HG03196 (cell line): ENCODE measurements around the gene FURIN.
"Not testable (repeated sequence)": the region's sequence is repeated elsewhere in the genome, so short reads cannot be mapped to it uniquely, and the experiment has no call there.

Source experiments
- ATAC-seq: cut with Tn5 transposase; IDR thresholded peaks from one replicate; pipeline ENCODE4 v1.9.1; 2021; ENCODE audit not compliant: unreplicated experiment

FURIN gene

DNA sequence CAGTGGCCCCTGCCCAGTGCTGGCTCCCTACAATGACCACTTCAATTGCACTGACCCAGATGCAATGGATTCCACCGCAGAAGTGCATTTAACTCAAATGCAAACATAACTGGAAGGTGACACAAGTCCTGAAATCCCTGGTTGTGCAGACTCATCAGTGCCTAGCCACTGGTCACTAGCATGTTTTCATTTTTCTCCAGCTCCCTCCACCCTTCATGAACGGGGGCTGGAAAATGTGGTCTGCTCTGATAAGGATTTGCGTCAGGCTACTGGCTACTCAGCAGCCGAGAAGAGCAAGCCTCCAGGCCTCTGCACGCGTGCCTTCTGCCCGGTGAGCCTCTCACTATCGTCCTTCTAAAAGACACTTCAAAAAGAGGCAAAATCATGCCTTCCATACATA, 27.4 kb upstream of the FURIN start:
- ATAC-seq: no peak

DNA sequence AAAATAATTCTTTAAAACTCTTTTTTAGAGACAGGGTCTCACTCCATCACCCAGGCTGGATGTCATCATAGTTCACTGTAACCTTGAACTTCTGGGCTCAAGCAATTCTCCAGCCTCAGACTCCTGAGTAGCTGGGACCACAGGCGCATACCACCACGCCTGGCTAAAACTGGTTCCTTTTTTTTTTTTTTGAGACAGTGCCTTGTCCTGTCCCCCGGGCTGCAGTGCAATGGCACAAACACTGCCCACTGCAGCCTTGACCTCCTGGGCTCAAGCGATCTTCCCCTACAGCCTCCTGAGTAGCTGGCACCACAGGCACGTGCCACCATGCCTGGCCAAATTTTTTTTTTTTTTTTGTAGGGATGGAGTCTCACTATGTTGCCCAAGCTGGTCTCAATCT, 23.7 kb upstream of the FURIN start:
- no peak for ATAC-seq

DNA sequence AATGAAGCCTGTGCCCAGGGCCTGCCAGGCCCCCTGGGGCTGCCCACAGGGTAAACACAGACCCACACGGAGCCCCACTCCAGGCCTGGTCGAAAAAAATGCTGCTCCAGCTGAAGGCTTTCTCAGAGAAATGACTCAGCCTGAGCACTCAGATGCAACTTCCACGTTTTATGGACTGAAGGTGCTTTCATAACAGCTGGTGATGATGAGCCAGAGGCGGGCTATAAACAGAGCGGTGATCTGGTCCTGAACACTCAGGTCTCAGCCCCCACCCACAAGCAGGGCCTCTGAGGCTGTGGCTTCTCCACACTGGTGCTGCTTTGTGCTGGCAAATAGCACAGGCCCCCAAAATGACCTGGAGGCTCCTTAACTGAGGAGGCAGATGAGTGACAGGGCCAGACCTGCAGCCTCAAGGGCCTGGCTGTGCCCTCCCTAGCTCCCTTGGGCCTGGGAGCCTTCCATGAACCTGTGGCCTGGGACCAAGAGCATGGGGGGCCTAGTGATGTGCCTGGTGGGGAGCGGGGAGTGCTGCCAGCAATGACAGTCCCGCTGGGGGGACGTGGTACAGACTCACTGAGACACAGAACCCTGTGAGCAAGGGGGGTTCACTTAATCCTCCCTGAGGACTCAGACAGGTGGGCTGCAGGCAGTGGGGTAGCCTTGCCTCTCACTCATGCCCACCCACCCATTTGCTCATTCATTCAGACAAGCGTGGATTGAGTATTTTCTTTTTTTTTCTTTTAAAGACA, 23.0 kb upstream of the FURIN start:
- ATAC-seq: peak; percentile 78

DNA sequence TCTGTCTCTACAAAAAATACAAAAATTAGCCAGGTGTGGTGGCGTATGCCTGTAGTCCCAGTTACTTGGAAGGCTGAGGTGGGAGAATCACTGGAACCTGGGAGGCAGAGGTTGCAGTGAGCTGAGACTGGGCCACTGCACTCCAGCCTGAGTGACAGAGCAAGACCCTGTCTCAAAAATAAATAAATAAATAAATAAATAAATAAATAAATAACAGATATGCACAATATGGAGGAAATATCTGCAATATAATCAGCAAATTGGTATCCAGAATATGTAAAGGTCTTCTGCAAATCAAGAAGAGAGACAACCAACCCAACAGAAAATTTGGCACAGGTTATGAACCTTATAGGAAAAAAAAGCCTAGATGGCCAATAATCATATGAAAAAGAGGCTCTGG, 19.0 kb upstream of the FURIN start:
- not testable (repeated sequence) for ATAC-seq

DNA sequence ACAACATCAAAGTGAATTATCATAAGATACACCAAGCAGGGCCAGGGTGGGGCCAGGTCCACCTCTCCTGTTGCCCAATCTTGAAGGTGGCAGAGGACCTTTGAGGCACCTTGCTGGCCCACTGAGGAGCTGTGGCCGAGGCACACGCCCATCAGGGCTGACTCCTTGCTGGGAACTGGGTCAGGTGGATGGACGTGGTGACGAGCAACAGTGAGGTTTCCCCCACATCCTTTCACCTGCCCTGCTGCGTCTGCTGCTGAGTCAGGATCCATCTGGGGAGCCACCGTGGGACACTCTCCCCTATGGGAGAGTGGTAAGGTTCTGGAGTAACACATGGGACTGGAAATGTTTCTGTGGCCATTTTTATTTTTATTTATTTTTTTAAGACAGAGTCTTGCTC, 17.3 kb upstream of the FURIN start:
- ATAC-seq: no peak

DNA sequence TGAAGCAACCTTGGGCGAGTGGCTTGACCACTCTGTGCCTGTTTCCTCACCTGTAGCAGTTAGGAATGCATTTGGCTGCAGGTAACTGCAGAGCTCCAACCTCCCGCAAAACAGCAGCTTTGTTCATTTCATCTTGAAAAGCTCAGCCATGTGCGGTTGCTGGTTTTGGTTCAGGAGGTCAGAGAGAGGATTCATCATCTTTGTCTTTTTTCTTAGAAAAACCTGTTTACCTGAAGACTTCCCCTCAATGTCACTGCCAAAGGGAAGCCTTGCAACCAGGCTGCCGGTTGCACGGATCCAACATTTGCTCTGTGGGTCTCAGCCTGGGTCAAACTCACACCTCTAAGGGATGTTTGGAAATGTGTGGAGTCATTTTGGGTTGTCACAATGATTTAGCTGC, 16.4 kb upstream of the FURIN start:
- no peak for ATAC-seq

DNA sequence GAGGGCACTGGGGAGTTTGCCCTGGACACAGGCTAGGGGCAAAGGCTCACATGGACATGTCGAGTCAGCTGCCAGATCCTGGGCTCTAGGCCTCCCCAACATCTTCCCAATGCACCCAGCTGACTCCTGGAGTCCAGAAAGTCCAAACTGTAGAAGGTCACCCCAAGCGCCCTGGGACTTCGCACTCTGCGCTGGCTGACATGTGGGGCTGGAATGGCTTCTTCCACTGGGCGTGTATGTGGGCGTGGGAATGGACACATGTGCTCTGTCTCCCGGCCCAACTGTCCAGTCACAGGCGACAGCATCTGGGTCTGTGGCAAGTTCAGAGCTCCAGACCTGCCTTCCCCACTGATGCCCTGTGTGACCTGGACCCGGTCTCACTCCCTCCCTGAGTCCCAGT, 13.2 kb upstream of the FURIN start:
- no peak for ATAC-seq

DNA sequence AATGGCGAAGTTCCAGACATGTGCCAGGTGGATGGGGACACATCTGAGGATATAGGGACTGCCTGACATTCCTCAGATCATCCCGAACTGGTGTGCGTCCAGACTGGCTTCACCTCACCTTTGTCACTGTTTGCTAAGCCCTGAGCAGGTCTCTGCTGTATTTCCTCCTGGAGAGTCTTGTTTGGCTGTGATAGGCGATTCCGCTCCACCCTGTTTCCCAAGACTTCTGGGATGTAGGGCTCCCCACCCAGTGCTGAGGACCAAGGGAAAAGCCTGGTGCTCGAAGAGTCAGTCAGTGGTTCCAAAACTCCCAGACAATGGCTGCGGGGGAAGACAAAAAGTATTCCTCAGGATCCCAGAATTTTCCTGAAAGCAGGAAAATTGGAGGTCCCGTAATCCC, 11.1 kb upstream of the FURIN start:
- ATAC-seq: no peak

DNA sequence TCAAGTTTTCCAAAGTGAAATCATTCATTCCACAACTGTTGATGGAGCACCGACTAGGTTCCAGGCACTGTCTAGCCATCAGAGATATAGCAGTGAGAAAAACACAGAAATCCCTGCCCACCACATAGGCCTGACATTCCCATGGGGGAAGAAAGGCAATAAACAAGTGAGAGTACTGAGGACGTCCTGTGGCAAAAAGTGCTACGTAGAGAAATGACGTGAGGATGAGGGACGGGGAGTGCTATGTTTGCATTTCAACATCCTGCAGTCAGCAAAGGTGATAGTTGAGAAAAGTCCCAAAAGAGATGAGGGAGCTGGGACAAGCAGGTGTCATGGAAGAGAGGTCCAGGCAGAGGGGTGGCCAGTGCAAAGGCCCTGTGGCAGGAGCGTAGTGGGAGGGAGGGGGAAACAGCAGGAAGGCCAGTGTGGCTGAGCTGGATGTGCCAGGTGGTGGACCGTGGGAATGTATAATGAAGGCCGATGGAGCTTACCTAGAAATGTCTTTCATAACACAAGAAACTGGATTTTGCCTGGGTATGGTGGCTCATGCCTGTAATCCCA, 10.4 kb upstream of the FURIN start:
- ATAC-seq: no peak

DNA sequence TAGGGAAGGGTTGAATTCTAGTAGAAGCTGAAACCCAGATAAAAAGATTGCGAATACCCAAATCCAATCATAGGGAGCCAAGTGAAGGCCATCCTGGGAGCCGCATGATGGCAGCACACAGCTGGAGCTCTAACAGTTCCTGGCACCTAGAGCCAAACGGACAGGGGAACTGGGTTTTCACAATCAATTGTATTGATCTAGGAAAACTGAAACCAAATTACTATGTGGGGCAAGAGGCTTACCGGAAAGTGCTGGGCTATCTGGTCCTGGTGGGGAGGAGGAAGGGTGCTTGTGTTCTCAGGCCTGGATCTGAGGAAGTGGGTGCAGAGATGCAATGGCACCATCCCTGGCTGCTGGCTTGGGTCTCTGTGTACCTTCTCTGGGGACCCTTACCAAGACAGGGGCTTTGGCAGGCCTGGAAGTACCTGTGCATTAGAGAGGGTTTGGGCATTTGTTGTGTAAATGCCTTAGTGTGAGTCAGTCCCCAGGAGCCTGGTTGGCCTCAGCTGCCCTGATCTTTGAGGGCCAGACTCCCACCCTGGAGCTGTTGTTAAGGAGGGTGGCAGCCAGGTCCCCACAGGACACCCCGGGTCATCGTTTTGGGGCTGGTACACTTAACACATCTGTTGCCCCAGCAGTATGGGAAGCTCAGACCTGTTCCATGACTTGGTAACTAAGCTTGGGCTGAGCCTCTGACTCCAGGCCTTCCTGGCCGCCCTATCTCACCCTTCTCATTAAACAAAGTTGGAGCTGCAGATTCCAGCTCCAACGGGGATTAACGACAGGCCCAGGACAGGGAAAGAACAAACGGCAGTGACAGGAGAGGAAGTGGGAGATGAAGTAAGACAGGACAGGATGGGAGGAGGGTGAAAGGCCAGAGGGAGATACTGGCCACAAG, 8.9 kb upstream of the FURIN start:
- ATAC-seq: no peak

DNA sequence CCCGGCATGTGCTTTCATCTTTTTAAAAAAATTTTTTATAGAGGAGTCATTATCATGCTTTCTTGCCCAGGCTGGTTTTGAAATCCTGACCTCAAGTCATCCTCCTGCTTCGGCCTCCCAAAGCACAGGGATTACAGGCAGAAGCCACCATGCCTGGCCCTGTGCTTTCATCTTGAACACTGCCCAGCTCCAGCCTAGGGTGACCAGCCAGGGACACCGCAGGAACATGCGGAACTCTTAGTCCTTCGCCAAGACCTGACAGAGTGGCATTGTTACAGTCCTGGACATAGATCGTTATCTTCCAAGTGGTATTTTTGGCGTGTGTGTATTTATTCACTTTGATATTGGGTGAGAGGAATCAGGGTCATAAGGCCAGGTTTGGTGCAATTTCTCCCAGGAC, 7.9 kb upstream of the FURIN start:
- no peak for ATAC-seq

DNA sequence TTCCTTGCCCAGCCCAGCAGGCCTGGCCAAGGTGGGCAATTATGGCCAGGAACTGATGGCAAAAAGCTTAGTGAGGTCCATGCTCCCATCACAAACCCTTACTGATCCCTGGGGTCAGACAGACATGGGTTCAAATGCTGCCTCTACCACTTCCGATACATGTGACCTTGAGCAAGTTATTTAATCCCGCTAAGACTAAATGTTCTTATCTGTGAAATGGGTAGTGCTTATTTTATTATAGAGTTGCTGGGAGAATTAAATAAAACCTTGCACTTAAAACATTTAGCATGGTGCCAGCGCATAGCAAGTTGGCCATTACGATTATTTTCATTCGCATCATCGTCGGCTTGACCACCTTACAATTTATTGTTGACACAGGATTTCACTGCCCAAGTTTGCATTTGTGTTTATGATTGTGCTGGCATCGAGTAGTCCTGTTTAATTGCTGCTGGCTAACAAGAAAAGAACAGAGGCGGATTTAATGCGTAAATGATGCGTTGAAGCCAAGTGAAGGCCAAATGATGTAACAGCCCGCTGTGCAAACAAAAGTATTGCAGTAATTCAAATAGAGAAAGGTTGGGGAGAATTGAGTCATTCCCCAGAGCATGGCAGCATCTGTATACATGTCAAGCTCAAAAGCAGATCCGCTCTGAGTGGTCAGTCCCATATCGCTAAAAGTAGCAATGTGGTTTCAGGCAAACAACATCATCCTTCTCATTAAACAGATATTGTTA, 7.3 kb upstream of the FURIN start:
- ATAC-seq: no peak

DNA sequence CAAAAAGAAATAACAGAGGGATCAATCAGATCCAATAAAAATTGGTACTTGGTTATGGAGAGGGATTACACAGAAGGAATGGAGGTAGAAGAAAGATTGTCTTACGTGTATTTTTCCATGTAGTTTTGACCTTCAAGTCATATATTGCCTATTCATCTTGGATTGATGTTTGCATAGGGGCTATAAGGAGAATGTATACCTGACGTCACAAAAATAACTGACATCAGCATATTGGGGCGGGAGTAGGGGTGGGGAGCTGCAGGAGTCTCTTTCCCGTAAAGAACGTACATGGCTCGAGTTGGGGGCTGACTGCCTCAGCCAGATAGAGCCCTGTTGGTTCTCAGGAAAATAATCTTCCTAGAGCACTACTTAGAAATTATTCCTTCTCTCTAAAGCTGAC, 5.9 kb upstream of the FURIN start:
- no peak for ATAC-seq

DNA sequence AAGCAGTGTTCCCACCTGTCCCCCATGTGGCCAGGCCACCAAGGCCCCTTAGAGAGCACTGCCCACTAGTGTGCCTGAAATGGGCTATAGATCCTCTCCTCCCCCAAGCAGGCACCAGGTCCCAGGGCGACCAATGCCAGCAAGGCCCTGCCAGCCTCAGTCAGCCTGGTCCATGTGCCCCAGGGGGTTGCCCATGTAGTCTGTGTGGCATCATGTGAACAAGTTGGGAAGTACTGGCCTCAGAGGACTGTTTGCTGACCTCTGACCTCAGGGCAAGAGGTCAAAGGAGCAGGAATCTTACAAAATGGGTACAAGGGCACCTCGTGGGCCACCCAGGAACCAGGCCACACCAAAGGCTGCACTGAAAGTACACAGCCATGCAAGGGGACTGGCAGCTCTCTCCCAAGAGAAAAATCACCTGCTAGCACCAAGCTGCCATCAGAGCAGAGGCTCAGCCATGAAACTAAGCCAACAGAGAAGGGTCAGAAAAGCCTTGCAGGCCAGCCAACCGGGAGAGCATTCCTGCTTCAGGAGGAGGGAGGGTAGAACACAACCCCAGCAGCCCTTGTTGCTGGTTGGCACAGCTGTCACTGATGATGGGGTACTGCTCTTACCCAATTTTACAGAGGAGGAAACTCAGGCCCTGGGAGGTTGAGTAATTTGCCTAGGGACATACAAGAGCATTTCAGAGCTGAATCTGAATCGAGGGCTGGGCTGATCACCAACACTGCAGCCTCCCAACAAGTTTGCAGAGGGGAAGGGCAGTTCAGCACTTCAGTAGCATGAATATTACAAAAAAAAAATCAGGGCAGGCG, 5.2 kb upstream of the FURIN start:
- no peak for ATAC-seq

DNA sequence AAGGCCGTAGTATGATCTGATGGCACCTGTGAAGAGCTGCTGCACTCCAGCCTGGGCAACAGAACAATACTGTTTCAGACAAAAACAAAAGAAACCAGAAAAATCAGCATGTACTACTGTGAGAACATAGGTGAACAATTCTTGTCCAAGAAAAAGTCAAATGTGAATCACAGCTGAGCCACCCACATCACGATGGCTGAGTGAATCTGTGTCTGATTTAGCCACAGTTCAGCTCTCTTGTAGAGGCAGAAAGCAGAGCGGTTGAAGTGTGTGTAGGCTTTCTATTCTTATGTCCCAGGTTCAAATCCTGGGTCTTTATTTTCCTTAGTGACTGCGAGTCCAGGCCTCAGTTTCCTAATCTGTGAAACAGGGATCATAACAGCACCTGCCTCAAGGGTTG, 4.4 kb upstream of the FURIN start:
- no peak for ATAC-seq

DNA sequence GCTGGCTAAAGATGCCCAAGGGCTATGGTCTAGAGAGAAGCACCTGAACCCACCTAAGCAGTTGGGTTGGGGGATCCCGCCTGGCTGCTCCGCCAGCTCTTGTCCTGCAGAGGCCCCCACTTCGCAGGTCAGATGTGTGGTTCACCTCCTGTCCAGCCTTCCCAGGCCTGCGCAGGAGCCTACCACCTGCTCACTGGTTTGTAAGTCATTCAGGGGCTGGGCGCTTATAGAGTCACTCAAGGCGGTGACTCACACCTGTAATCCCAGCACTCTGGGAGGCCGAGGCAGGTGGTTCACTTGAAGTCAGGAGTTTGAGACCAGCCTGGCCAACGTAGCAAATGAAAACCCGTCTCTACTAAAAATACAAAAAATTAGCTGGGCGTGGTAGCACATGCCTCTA, 3.9 kb upstream of the FURIN start:
- ATAC-seq: no peak

DNA sequence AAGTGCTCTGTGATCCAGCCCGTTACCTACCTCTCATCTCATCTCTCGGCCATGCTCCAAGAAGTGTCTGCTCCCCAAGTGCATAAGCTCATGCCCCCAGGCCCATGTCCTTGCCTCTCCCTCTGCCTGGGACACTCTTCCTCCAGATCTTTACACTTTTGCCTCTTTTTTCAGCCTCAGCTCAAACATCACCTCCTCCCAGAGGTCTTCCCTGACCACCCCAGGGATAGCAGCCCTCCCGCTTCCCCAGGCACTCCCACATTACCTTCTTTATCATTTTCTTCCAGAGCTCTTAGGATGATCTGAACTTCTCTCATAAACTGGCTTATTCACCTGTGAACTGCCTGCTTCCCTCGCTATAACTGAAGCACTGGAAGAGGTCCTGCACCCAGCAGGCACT, 2.7 kb upstream of the FURIN start:
- no peak for ATAC-seq

DNA sequence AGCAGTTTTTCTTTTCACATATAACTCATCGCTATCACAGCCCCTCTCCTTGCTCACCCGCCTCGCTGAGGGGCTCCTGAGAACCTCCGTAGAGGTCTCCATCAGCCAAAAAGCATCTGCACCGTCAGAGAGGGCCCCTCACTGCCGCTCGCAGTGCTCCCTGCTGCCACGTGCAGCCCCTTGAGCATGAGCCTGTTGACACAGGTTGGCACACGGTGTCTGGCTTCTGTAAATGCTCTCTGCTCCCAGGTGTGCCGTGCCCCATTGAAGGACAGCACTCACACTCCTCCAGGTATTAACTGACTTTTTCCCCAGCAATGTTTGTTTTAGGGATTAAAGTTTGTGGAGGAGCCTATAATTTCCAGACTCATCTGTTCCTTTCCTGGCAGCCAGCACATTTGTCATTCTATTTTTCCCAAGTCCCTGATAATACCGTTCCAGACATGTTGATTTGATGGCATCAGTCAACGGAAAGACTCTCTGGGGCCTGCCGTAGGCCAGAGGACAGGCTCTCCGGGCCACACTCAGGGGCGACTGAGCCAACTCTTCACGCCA, 2.1 kb upstream of the FURIN start:
- ATAC-seq: no peak

DNA sequence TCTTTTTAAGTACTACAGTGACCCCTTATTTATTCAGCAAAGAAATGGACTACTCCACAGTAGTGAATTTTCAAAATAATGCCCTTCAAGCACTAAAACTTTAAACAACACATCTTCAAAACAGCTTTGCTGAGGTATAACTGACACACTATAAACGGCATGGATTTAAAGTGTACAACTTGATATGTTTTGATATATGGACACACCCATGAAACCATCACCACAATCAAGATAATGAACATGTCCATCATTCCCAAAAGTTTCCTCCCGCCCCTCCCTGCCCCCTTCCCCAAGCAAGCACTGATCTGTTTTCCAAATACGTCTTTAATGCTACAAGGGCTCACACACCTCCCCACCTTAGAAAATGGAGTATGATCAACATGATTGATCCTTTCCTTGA, 1.6 kb upstream of the FURIN start:
- ATAC-seq: no peak

DNA sequence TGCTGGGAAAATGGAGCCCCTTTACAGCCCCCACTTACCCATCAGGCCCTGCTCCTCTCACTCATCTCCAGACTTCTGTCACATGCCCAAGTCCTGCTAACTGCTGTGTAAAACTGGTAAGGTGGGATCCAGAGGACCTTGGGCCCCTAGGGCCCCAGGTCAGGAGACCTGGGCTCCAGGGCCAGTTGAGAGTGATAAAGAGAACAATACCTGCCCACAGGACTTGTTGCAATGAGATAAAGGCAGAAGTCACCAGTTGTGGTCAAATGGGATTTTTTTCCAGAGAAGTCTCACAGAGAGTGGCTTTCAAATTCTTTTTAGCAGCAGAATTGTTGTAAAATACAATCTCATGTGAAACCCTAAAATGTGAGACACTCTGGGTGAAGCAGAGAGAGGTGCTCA, 753 bp downstream of the FURIN start:
- no peak for ATAC-seq
